Peyer's patch (tissue), 4 donors: ENCODE measurements around the gene KRT85.

ENCODE experiments used
- CTCF ChIP-seq, 6 experiments: fragments of 450-650 bp in 4 of 6; fragments of 200-600 bp in 2 of 6; sonication (generic) in 1 of 6; IDR thresholded peaks; one replicate each; pipeline ENCODE4 v1.5.1; 2017 to 2019; ENCODE audit warnings: antibody characterized with exemption in 6 of 6, mild to moderate bottlenecking in 3 of 6, moderate library complexity in 1 of 6
- POLR2A ChIP-seq, 2 donors: fragments of 450-650 bp; IDR thresholded peaks; one replicate each; pipeline ENCODE4 v1.5.1; 2017; ENCODE audit warnings: antibody characterized with exemption in 2 of 2, mild to moderate bottlenecking in 2 of 2, moderate library complexity in 2 of 2

- TF ChIP-seq CTCF (IDR thresholded peaks at IDR 0.05): no peak
- TF ChIP-seq POLR2A (IDR thresholded peaks at IDR 0.05): no peak
Observed at GRCh38 chr12:52396656-52397055, 29.4 kb upstream of the KRT85 start.
